Stimulated activated CD8-positive, alpha-beta memory T cell treated with anti-CD3 and anti-CD28 coated beads, Interleukin-7, amount 100 ng/mL, for 1 hour (primary cell): ENCODE measurements around the gene PLXNA2.

Source experiments
- DNase-seq, 2 donors: peaks; one replicate each; pipeline ENCODE4 v3.0.0-alpha.2; 2020; ENCODE audit warnings: low read depth in 2 of 2

Gene PLXNA2

GRCh38 chr1:208089761-208090370, 154.3 kb downstream of the PLXNA2 start:
- no peak for DNase-seq

- DNase-seq: no peak
Observed at GRCh38 chr1:208089149-208089548, 155.0 kb downstream of the PLXNA2 start.

- DNase-seq: no peak
Observed at GRCh38 chr1:208088319-208088718, 155.9 kb downstream of the PLXNA2 start.

- no peak for DNase-seq
Observed at GRCh38 chr1:208085655-208086515, 158.3 kb downstream of the PLXNA2 start.

DNA sequence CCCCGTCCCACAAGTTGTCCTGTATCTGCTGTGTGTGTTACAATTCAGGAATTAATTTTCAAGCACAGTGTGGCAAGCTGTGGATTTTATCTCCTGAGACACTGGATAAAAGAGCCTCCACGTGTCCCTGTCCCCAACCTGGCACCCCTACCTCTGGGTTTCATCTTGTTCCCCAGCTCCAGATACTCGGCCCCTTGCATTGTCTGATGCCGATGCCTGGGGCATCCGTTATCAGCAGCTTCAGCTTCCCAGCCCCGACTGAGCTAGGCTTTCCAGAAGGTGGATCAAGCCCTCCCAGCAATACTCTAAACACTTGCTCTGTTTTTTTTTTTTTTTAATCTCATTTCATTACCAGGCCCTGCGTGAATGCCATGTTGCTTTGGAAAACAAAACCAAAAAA, 159.4 kb downstream of the PLXNA2 start:
- no peak for DNase-seq

DNA sequence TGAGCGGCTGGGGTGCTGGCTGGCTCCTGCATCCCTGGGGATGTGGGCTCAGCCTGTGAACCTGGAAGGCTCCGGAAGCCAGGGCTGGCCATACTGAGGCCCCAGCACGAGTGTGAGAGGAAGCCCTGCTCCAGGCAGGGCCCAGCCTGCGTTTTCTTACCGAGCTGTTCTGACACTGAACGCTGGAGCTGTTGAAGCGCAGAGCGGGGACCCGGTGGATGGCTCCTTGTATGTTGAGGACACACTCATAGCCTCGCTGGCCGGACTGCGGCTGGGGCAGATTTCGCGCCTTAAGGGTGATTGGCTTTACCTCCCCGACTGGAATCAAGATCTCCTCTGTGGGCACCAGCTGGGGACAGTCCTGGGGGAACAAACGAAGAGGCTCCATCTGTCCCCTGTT, 160.0 kb downstream of the PLXNA2 start:
- DNase-seq: no peak

DNA sequence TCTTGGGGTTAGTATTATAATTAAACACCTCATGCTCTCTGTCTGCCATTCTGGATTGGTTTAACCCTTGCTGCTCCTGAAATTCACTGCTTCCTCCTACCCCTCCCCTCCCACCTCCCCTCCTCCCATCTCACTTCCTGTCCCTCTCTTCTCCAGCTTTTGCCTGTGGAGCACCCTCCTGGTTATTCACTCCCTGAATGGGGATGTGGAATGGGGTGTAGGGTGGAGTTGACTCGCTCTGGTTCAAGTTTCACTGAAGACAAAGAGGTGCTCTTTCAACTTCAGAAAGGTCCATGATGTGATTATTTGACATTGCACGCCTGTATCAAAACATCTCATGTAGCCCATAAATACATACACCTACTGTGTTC, 160.5 kb downstream of the PLXNA2 start:
- DNase-seq: no peak

DNA sequence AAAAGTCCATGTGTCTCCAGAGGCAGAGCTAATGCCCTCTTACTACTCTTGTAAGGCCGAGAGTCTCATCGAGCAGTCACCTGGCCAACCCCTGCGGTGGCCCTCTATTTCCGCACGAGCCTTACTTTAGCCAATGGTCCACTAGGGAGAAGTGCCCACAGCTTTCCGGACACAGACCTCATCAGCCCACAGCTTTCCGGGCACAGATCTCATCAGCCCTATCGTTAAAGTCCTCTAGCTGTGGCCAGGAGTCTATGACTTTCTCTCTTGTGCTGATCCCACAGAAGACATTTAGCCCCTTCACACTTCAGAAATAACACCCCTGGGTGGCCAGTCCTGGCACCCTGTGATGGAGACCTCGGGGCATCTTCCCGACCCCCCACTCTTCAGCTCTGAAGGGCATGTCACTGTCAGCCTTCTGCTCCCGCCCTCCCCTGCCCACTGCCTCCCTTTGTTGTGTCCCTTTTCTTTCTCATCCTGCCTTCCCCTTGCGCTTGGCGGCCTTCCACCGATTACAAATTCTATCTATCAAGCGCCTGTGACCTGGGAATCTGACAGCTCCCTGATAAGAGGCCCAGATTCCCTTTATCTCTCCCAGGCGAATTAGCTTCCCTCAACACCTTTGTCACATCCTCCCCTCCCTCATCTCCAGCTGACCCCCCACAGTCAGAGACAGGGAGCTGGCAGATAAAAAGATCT, 161.0 kb downstream of the PLXNA2 start:
- DNase-seq: no peak

- DNase-seq: no peak
Observed at GRCh38 chr1:208081972-208082371, 162.2 kb downstream of the PLXNA2 start.

GRCh38 chr1:208080396-208081286, 163.5 kb downstream of the PLXNA2 start:
- no peak for DNase-seq

DNA sequence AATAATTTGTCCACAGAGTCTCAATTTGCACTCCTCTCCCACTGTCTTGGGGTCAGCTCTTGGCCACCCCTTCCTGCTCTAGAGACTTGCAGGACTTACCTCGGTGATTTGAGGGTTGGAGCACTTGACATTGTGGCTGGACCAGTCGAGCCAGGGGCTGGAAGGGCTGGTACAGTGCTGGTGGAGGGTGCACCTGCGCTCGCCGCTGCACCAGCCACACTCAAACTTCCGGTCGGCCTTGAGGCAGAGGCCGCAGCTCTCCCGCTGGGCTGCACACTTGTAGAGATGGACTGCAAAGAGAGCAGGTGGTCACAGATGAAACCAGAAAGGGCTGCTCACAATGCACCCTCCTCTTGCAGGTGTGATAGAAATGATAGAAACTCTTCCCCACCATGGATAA, 165.0 kb downstream of the PLXNA2 start:
- no peak for DNase-seq

- DNase-seq: no peak
Observed at GRCh38 chr1:208078752-208079151, 165.4 kb downstream of the PLXNA2 start.

- no peak for DNase-seq
Observed at GRCh38 chr1:208077232-208078075, 166.7 kb downstream of the PLXNA2 start.

GRCh38 chr1:208074353-208074752, 169.8 kb downstream of the PLXNA2 start:
- no peak for DNase-seq

GRCh38 chr1:208071435-208072031, 172.7 kb downstream of the PLXNA2 start:
- no peak for DNase-seq

- no peak for DNase-seq
Observed at GRCh38 chr1:208069908-208070307, 174.3 kb downstream of the PLXNA2 start.

- no peak for DNase-seq
Observed at GRCh38 chr1:208069317-208069716, 174.9 kb downstream of the PLXNA2 start.

DNA sequence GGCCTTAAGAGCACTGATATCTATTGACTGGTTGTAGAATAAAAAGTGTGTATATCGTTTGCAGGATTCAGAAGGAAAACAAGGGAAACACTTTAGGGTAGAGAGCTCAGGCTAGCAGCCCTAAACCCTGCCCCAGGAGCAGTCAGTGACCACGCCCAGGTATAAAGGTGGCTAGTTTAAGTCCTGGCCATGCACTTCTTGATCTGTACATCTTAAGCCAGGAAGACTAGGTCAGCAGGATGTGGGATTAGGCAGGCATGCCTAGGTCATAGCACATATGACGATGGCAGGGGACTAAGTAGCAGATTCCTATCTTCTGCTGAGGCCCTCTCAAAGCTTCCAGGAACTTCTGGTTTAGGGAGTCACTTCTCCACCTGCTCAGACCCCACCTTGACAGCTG, 175.3 kb downstream of the PLXNA2 start:
- DNase-seq: no peak

DNA sequence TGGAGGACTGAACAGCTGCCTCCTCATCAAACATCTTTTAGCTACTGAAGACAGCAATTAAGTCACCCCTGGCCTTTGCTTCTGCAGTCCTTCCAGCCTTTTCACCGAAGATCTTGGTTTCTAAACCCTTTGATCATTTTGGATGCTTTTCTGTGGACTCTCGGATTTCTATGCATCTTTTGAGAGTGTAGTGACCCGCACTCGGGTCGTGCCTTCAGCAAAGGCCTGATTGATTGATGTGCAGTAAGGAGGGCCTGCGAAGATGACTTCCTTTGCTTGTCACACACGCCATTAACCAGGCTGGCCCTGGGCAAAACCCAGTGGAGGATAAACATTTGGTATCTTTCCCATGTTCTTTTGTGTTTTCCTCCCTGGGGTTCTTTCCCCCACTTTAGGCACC, 175.8 kb downstream of the PLXNA2 start:
- no peak for DNase-seq

- DNase-seq: no peak
Observed at GRCh38 chr1:208066583-208066982, 177.6 kb downstream of the PLXNA2 start.
